DMS53 treated with DMSO at 0.1 percent for 48 hours (cell line): ENCODE data around the gene ABCA7.

Source experiments
- DNase-seq: peaks from one replicate; lab custom pipeline; 2025; ENCODE audit not compliant: unreplicated experiment; lab: John Stamatoyannopoulos, UW

ABCA7 gene

DNA sequence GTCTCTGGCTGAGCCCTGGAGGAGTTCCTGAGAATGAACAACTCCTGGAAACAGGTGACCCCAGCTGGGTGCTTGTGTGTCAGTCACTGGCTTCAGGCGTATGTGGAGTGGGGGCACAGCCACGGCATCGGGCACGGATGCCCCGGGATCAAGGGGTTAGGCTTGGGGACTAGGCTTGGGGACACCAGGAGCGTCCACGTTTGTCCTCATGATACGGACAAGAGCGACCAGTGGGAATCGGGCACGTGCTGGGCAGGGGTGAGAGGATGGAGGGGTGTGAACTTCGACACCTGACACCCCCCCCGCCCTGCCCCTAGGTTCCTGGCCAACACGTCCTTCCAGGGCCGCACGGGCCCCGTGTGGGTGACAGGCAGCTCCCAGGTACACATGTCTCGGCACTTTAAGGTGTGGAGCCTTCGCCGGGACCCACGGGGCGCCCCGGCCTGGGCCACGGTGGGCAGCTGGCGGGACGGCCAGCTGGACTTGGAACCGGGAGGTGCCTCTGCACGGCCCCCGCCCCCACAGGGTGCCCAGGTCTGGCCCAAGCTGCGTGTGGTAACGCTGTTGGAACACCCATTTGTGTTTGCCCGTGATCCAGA, 35.6 kb upstream of the ABCA7 start:
- DNase-seq, result no peak

GRCh38 chr19:1004803-1005664, 34.9 kb upstream of the ABCA7 start:
- no peak for DNase-seq

- DNase-seq, result no peak
These were observed 33.1 kb upstream of the ABCA7 start for GRCh38 chr19:1006711-1007398.

GRCh38 chr19:1007399-1008251, 32.3 kb upstream of the ABCA7 start:
- no peak for DNase-seq

- DNase-seq, result no peak
These were observed 31.5 kb upstream of the ABCA7 start for GRCh38 chr19:1008268-1009040.

DNA sequence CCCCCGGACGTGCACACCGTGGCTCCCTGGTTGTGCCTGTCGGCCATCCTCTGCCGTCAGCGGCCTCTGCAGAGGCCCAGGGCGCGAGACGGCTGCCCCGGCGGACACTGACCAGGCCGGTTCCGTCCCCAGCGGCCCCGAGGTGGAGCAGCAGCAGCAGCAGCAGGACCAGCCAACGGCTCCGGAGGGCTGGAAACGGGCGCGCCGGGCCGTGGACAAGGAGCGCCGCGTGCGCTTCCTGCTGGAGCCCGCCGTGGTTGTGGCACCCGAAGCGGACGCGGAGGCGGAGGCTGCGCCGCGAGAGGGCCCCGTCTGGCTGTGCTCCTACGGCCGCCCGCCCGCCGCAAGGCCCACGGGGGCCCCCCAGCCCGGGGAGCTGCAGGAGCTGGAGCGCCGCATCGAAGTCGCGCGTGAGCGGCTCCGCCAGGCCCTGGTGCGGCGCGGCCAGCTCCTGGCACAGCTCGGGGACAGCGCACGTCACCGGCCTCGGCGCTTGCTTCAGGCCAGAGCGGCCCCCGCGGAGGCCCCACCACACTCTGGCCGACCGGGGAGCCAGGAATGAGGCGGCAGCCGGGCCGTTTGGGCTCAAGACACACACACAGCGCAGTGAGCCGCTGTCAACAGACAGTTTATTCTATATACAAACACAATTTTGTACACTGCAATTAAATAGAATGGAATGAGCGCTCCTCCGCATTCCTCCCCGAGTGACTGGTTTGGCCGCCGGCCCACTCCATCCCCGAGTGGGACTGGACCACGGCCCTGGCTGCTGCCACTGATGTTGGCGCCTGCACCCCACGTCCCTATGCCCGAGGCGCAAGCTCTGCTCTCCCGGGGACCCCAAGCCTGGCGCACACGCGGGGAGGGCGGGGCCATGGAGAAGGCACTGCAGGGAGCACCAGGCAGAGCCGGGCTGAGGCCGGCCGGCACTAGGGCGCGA, 30.6 kb upstream of the ABCA7 start:
- DNase-seq, result no peak

DNA sequence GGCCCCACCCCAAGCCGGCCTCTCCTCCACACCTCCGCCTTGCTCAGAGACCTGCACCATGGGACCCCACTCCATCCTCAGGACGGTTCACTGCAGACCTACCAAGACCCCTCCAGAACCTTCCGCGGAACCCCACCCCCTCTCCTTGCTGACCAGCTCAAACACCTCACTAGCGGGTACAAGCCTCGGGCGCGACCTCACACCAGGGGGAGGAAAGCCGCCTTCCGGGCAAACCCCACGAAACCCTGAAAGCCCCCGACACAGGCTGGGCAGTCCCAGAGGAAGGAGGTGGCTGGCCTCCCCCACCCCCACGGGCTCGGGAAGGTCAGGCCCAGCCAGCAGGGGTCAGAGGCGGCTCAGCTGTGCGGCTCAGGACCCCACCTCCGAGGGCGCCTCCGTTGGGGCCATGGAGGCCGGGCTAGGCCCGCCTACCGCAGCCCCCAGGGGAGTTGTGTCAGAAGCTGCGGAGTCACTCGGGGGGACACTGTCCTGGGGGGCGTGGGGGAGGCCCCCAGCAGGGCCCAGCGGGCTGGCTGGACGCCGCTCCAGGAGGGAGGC, 29.8 kb upstream of the ABCA7 start:
- no peak for DNase-seq

GRCh38 chr19:1010586-1011510, 29.1 kb upstream of the ABCA7 start:
- no peak for DNase-seq

DNA sequence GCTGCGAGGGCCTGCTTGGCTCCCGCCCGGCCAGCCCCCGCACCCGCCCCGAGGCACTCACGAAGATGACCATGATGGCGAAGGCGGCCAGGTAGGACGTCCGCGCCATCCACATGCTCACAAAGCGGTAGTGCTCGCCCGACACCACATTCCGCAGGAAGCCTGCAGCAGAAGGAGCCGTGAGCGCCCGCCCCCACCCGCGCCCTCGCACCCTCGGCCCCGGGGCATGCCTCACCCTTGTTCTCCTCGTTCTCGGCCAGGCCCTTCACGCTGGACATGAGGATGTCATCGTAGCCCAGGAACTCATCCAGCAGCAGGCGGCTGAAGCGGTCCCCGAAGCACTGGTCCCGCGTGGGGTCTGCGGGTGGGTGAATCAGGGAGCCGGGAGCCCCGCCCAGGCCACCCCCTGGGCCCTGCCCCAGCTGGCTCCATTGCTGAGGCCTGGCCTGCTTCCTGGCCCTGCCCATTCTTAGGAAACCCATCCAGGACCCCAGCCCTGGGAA, 28.0 kb upstream of the ABCA7 start:
- no peak for DNase-seq

- no peak for DNase-seq
These were observed 27.6 kb upstream of the ABCA7 start for GRCh38 chr19:1012334-1012733.

- no peak for DNase-seq
These were observed 26.7 kb upstream of the ABCA7 start for GRCh38 chr19:1013218-1013617.

GRCh38 chr19:1014161-1015060, 25.5 kb upstream of the ABCA7 start:
- no peak for DNase-seq

DNA sequence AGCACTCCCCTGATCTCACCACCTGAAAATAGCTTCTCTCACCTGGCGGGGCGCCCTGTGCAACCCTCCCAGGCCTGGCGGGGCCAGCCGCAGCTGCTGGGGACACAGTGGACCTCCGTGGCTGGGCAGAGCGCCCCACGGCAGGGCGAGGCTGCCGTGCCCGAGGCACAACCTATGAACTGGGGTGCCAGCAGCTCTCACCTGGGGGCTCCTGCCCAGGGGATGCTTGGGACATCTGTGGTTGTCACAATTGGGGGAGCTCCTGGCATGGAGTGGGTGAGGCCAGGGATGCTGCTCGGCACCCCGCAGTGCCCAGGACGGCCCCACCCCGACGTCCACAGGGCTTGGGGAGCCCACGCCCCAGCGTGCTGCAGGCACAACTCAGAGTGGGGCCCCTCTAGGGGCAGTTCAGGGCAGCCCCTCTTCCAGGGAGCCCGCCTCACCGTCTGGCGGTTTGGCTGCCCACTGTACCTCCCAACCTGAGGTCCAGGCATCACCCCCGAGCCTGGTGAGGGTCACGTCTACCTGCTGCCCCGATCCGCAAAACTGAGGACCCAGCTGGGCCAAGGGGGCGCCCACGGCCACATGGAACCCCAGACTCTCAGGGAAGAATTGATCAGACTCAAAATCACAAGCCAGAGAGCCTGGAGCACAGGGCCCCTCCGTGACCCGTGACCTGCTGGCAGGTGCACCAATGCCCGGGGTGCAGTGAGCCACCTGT, 24.7 kb upstream of the ABCA7 start:
- DNase-seq, result no peak

DNA sequence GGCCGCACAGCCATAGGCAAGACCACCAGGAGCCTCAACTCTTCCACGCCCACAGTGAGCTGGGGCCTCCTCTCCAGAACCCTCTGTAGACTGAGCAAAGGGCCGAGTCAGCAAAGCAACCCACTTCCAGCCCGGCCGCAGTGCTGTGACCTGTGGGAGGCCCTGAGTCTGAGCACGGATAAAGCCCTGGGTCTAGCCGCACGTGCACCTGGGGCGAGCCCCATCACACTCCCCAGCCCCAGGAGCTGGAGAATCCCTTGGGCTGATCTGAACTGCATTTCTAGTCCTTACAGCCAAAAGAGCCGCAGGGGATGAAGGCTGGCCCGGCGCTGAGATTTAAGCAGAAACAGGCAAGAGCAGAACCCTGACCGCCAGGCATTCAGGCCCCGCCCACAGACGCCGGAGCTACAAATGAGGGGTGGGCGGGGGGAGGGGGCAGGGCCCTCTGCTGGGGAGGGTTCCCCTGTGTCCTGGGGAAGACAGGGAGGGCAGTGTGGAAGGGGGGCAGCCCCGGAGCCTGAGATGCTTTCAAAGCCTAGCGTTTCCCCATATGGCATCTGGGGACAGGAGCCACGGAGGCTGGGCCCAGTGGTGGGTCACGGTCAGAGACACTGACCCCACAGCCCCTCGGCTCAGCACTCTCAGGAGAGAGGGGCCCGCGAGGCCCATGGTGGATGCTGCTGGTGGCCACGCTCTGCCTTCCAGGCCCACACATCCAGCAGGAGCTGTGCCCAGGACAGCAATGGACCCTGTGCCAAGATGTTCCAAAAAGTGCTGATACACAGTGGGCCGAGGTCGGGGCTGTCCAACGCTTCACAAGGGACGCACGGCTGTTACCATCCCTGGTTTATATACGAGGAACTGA, 23.9 kb upstream of the ABCA7 start:
- DNase-seq, result no peak

- DNase-seq, result no peak
These were observed 23.2 kb upstream of the ABCA7 start for GRCh38 chr19:1016647-1017114.
